Airway epithelial cell (primary cell): Measurements from ENCODE around the gene RNF5. TPM values are rescaled to one million over a fixed set of nuclear protein-coding genes. Genes with fewer than 3 reads are reported as not detected.

ENCODE experiments used
- total RNA-seq: library from RNA; depleted of rRNA; stranded (reverse); fragments of >200 nt; gene quantifications from 2 replicates; pipeline ENCODE4 v1.2.3, GENCODE V29; 2015

The RNF5 gene, protein sequence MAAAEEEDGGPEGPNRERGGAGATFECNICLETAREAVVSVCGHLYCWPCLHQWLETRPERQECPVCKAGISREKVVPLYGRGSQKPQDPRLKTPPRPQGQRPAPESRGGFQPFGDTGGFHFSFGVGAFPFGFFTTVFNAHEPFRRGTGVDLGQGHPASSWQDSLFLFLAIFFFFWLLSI
- 40.7 and 42.6 TPM in 2 replicates for total RNA-seq

DNA sequence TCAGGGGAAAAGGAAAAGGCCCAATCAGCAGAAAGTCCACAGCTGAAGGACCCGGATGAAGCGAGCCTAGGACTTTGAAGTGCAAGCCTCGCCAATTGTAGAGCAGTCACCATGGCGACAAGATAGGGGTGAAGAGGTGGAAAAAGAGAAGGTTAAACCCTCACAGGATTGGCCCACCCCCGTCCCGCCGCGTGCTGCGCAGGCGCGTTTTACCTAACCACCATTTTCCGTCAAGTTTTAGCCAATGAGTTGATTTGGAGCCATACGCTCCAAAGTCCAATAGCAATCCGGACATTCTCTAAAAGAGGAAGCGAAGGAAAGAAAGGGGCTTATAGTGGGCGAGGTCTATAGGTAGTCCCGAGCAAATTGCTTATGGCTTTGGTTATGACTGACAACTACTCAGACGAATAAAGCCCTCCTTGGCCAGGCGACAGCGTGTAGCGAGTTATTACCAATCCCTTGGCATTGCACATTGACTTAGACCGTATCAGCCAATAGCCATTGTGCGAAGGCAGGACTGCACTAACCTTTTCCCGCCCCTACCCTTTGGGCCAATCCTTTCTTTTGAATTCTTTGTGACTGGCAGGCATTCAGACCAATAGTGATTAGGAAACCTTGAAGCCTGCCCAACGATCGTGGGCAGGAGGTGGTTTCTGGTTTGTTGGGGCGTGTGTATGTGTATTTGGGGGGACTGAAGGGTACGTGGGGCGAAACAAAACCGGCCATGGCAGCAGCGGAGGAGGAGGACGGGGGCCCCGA lies at the start of gene RNF5:
RNF5 (plus strand) TSS at position 618 of the 759 bp plus-strand sequence; CDS start at position 725, 107 bp downstream.

DNA sequence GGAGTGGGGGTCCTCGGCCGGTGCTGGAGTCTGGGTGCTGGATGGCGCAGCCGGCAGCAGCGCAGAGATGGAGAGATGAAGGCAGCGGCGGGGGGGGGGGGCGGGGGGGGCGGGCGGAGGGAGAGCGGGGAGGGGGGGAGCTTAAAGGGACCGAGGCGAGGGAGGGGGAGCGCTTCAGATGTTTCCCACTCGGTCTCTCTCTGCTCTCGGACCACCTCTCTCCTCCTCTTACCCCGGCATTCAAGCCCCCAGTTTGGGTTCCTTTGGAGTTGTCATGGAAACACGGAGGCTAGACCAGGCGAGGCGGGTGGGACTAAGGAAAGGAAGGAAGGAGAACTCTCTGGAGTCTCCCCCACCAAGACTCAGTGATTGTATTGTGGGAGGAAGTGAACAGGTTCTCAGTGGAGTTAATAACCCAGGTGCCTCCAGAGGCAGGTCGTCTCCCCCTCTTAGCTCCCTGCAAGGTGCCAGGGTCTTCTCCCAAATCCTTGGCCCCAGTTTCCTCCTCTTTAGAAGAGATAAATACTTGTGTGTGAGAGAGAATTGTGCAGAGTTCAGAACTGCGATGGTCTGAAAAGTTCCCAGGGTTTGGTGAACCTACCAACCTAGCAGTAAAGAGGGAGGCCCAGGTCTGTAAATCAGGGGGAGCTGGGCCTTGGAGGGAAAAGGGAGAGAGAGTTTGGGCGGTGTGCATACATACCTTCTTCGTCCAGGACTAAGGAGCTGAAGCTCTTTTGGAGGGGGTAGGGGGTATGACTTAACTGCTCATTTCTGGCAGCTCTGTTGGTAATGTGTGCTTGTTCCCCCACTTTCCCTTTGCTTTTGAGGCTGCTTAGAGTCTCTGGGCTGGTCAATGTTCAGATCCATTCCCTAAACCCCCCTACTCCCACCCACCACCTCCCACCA lies 26.1 kb upstream of the RNF5 start, which contains the start of gene PRRT1:
PRRT1 (minus strand) TSS at position 77 of the 906 bp plus-strand sequence. CDS start 112 bp downstream, outside the sequence.

DNA sequence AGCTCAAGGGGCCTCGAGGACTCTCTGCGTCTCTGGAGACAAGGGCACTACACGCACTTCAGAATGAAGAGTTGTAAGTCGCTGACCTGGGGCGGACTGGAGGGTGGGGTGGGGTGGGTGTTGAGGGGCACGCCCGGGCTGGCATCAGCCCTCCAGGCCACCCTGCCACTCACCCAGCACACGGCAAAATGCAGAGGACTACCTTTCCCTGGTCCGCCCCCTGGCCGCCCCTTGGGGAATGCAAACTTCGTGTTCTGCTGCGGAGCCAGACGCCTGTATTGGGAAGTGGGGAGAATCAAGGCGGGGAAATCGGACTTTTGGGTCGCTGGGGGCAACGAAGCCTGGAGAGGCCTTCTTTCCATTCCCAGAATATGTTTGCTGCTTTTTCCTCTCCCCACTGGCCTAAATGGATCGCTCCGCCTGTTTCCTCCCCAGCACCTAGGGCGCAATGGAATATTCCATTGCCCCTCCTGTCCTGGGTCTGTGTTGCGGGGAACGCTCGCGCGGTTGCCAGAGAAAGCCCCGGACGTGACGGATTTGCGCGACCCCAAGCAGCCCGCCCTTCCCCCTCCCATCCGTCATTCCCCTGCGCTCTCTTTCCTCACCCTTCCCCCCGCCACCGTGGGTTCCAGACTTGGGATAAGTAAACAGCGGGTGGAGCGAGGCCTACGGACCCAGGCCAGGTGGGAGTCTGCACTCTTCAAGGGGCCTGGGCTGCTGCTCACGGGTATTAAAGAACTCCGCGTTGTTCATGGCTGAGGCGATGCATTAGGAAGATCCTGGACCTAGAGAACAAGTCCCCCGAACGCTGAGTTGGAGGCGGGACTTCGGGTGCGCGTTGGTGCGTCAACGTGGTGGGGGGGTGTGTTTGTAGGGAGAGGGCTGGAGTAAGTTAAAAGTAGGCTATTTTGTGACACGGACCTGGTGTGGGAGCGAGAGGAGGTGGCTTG lies 24.4 kb upstream of the RNF5 start, which contains the start of gene PPT2:
PPT2 (plus strand) TSS at position 578 of the 950 bp plus-strand sequence. CDS start 454 bp downstream, outside the sequence.

DNA sequence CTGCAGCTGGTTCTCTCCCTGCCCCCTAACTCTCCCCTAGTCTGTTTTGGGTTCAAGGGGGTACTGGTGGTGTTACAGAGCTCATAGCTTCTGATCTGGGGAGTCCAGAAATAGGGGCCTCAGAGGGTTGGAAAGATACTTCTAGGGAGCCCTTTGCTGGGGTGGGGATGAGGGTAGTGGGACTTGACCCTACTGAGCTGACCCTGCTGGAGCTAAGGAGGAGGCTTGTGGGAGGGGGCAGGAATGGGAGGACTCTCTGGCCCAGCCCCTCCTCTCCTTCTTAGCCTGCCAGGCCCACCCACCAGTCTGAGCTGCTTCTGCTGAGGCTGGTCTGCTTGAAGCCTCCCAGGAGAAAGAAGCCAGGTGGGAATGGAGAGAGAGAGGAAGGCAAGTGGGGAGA lies 13.9 kb upstream of the RNF5 start, which contains the start of gene EGFL8:
EGFL8 (plus strand) TSS at position 301 of the 400 bp plus-strand sequence. CDS start 1,571 bp downstream, outside the sequence.

DNA sequence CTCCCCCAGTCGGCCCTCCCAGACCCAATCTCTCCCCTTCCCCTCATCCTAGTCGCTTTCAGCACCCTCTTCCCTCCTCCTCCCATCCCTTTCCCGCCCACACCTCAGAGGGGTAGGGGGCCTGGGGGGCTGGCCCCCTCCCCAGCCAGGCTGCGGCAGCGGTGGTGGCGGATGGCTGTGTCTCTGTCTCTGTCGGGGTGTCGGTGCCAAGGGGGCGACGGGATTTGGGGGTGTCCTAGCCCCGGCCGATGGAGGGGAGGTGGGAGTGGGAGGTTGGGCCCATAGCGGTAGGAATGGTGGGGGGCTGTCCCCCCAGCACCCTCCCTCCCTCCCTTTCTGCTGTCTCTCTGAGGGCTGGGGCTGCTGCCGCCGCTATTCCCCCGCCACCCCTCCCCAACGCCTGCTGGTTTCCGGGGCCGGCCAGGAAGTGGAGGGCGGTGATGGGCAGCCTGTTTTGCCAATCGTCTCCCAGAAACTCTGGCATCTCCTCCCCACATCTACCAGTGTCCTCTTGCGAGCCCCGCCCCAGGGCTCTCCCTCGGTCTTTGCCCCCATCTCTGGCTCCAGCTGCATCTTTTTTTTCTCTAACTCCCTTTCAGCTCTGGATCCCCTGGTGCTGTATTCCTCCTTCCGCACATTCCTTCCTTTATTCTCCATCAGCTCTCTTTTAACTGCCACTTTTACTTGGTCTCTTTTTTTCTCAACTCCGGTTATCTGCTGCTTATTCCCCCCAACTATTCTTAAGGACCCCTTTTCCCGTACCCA lies 2.3 kb upstream of the RNF5 start, which contains the start of gene AGPAT1:
AGPAT1 (minus strand) TSS at position 374 of the 765 bp plus-strand sequence. CDS start 4,588 bp downstream, outside the sequence.

DNA sequence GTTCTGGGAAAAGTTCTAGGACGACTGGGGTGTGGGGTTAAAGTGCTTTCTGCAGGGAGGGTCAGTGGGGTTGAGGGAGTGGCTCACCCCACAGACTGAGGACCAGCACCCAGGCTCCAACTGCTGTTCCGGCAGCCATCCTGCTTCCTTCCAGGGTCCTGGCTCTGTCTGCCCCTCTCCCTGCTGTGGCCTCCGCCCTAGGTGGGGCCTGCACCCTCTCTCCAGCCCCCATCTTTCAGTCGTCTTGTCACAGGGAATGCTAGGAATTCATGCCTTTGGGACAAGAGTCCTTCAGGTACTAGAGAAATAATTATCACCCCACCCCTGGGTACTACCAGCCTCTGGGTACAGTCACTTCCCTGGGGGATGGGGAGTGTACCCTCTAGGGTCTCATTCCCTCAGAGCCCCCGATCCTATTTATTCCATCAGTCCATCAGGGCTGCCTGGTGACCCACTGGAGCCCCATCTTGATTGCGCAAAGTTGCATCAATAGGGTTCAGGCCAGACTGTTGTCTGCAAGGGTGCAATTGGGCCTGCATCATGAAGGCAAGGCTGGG lies 6.0 kb downstream of the RNF5 start, which contains the start of gene AGER:
AGER (minus strand) TSS at position 170 of the 557 bp plus-strand sequence; CDS start at position 139, 31 bp downstream.

DNA sequence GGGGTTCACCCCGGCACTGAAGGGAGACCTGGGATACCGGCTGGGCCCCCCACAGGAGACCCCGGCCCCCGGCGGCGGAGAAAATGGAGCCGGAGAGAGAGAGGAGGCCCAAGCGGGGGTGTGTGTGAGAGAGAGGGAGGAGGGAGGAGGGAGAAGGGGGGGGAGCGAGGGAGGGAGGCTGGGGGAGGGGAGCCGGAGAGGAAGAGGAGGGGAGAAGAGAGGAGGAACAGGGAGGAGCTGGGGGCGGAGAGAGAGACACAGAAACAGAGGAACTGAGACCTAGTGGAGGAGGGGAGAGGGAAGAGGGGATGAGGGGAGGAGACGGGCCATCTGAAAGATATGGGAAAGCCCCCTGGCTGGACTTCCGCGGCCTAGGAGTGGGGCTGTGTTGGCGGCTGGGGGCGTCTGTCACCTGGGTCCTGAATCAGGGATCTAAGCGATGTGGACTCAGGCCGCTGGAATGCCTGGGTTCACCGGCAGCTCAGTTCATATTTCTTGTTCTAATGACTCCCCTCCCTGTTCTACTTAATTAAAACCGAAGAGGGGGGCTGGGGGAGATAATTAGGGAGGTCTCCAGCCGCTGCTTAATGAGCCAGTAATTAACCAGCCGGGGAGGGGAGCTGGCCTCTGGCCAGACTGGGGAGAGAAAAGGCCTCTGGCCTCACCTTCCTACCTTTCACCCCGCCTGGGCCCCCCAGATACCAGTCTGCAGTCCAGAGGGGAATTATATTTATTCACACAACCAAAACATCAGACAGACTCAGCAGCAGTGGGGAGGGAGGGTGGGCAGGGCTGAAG lies 12.0 kb downstream of the RNF5 start, which contains the start of gene PBX2:
PBX2 (minus strand) TSS at position 149 of the 798 bp plus-strand sequence. CDS start 287 bp downstream, outside the sequence.

DNA sequence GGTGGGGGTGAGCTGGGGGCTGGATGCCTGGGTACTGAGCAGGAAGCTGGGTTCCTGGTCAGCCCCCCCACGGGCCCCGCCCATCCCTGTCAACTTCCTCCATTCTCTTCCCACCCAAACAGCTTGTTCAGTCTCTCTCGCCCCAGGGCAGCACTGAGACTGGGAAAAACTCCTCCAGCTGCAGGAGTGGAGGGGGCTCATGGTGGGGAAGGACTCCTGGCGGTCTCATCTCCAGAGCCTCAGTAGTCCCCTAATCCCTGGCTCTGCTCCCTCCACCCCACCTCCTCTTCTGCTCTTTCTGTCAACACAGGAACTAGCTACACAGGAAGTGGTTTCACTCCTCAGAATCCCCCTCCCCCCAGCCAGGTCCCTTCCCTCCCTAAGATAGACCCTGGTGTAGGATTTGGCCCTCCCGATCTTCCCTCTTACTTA lies 14.4 kb downstream of the RNF5 start, which contains the start of gene GPSM3:
GPSM3 (minus strand) TSS at position 36 of the 432 bp plus-strand sequence. CDS start 130 bp downstream, outside the sequence.

DNA sequence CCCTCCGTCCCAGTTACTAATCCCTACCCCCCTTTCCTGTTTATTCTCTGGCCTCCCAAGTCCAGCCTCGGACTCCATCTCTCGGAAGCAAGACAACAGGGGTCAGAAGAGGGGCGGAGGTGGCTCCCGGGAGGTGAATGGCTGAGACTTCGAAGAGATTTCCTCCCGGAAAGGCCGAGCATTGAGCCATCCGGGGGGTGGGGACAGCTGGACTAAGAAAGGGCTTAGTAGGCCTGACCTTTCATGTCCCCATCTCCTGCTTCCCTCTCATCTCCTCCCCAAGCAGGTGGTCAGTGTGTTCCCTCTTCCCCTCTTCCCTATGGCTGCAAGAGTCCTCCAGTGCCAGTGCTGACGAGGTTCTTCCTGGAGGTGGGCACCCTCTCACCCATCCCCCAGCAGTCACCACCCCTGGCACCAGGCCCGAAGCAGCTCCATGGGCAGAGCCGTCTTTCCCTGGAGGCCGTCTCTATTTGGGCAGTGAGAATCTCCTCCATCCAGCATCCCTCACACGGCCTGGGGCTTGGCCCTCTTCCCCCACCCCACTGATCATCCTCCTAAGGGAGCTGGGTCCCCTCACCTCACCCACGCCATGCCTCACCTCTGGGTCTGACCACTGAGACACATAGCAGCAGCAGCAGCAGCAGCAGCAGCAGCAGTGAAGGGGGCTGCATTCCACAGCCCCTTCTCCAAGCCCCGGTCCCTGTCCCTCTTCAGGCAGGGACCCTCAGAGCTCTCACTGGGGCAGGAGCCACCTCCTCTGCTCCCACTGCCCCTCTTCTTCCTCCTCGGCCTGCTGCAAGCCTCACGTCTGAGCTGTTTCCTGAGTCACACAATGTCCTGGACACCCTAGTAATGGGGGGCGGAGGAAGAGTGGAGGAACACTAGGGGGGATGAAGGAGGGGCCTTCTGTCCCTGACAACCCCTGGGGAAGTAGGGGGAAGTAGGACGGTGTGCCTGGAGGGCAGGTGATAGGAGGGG lies 45.3 kb downstream of the RNF5 start, which contains the start of gene NOTCH4:
NOTCH4 (minus strand) TSS at position 810 of the 978 bp plus-strand sequence; CDS start at position 671, 139 bp downstream.

Other genes with a start within 250 kb of the RNF5 start
- gene CFB, start 232.3 kb upstream of the RNF5 start, total RNA-seq, result 3.1 and 3.9 TPM in 2 replicates
- gene NELFE, start 219.4 kb upstream of the RNF5 start, total RNA-seq, result 77.9 and 106 TPM in 2 replicates
- 42.3 and 66.5 TPM in 2 replicates for gene SKIC2, start 219.2 kb upstream of the RNF5 start, total RNA-seq
- 16.1 and 17.8 TPM in 2 replicates for gene DXO, start 206.3 kb upstream of the RNF5 start, total RNA-seq
- 0.05 and 1.1 TPM in 2 replicates for gene C4A, start 196.3 kb upstream of the RNF5 start, total RNA-seq
- gene C4B, start 163.6 kb upstream of the RNF5 start, total RNA-seq, result 0.09 and 1.1 TPM in 2 replicates
- gene CYP21A2, start 140.0 kb upstream of the RNF5 start, total RNA-seq, result 0.28 TPM in 1 of 2 replicates, not detected in the other
- under 0.01 and 0.05 TPM in 2 replicates for gene TNXB, start 69.1 kb upstream of the RNF5 start, total RNA-seq
- 20.4 and 29.6 TPM in 2 replicates for gene ATF6B, start 50.2 kb upstream of the RNF5 start, total RNA-seq
- 5.4 and 9.8 TPM in 2 replicates for gene FKBPL, start 48.1 kb upstream of the RNF5 start, total RNA-seq
- gene PRRT1, start 26.5 kb upstream of the RNF5 start, total RNA-seq, result 0.42 TPM in 1 of 2 replicates, not detected in the other
- gene PPT2, start 24.3 kb upstream of the RNF5 start, total RNA-seq, result 22.6 and 27.9 TPM in 2 replicates
- 3.0 and 6.0 TPM in 2 replicates for gene EGFL8, start 13.8 kb upstream of the RNF5 start, total RNA-seq
- 45.0 and 51.9 TPM in 2 replicates for gene AGPAT1, start 2.3 kb upstream of the RNF5 start, total RNA-seq
- 1.2 and 2.0 TPM in 2 replicates for gene AGER, start 5.8 kb downstream of the RNF5 start, total RNA-seq
- gene PBX2, start 11.8 kb downstream of the RNF5 start, total RNA-seq, result 36.3 and 48.5 TPM in 2 replicates
- gene GPSM3, start 14.2 kb downstream of the RNF5 start, total RNA-seq, result 6.3 and 7.2 TPM in 2 replicates
- gene NOTCH4, start 45.7 kb downstream of the RNF5 start, total RNA-seq, result 0.71 and 0.98 TPM in 2 replicates
- not detected in 2 replicates for gene TSBP1, start 193.5 kb downstream of the RNF5 start, total RNA-seq
- gene BTNL2, start 228.8 kb downstream of the RNF5 start, total RNA-seq, result not detected in 2 replicates